Epithelial cell of esophagus (primary cell): ENCODE results near the gene CCDC8.

ENCODE experiments used
- DNase-seq: peaks from one replicate; pipeline ENCODE4 v3.0.0; 2010; ENCODE audit warnings: low read depth
- H3K4me3 ChIP-seq: 2 replicates; pipeline ENCODE4 v1.5.1; 2011; ENCODE audit warnings: mild to moderate bottlenecking, low read length, control low read depth
- CTCF ChIP-seq: IDR thresholded peaks from 2 replicates; pipeline ENCODE4 v1.5.1; 2011; ENCODE audit warnings: low read depth, mild to moderate bottlenecking, low read length, control low read depth, inconsistent platforms; ENCODE audit not compliant: insufficient read depth; ENCODE audit errors: missing control alignments

CCDC8 gene

GRCh38 chr19:46365561-46365960 is 47.8 kb downstream of the CCDC8 start:
- no peak for DNase-seq
- no peak overlapping the region for H3K4me3 ChIP-seq
- TF ChIP-seq CTCF = no peak

GRCh38 chr19:46364359-46364758 is 49.0 kb downstream of the CCDC8 start:
- no peak for TF ChIP-seq CTCF
- no peak for DNase-seq
- no peak overlapping the region for H3K4me3 ChIP-seq

GRCh38 chr19:46361915-46362314 is 51.4 kb downstream of the CCDC8 start:
- no peak overlapping the region for H3K4me3 ChIP-seq
- DNase-seq = no peak
- no peak for TF ChIP-seq CTCF
